ENCODE results near the gene TMEM98.

DNA sequence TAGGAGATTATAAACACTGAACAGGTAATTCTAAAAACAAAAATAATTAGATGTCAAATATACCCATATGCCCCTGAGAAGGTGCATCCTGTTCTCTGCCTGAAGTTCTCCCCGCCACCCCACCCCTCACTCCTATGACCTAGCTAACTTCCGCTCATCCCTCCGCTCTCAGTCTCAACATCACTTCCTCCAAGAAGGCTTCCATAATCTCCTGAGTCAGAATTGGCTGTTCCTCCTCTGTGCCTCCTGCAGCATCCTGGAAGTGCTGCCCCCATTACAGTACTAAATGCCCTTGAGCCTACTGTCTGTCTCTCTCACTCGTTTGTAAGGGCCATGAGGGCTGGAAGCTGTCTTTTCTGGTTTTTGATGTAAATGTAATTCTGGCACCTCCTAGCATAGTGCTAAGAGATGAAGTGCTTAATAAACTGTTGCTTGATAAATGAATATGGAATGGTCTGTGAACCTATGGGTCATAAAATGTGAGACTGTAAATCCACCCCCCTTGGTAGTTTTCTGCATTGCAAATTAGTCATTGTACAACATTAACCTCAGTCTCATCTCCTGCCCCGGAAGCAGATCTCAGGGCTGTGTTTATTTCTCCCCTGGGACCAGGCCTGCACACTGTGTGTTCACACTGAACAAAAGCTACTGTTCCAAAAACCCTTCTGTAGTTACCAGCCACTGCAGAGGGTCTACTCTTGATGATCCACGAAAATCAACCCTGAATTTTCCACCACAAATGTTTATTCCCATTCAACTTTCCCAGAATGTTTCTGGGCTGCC is 47.1 kb upstream of the TMEM98 start:
- TF ChIP-seq POLR2A (IDR thresholded peaks at IDR 0.05), result no peak
- TF ChIP-seq, protein P1, sequence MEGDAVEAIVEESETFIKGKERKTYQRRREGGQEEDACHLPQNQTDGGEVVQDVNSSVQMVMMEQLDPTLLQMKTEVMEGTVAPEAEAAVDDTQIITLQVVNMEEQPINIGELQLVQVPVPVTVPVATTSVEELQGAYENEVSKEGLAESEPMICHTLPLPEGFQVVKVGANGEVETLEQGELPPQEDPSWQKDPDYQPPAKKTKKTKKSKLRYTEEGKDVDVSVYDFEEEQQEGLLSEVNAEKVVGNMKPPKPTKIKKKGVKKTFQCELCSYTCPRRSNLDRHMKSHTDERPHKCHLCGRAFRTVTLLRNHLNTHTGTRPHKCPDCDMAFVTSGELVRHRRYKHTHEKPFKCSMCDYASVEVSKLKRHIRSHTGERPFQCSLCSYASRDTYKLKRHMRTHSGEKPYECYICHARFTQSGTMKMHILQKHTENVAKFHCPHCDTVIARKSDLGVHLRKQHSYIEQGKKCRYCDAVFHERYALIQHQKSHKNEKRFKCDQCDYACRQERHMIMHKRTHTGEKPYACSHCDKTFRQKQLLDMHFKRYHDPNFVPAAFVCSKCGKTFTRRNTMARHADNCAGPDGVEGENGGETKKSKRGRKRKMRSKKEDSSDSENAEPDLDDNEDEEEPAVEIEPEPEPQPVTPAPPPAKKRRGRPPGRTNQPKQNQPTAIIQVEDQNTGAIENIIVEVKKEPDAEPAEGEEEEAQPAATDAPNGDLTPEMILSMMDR (IDR thresholded peaks at IDR 0.05), result no peak

Data from ovary (tissue), 3 donors.